ENCODE data around the gene IL36A. TPM values are rescaled to one million over a fixed set of nuclear protein-coding genes. Genes with fewer than 3 reads are reported as not detected.
A peak's percentile ranks its signal among the peaks of the same experiment; 100 is the strongest.

IL36A gene
- total RNA-seq, 1 experiment from 2014 or later, result not detected

GRCh38 chr2:113039719-113040118, 34.5 kb downstream of the IL36A start:
- TF ChIP-seq POLR2AphosphoS5 (IDR thresholded peaks at IDR 0.05; ENCODE audit: low read depth, low read length), result no peak
- TF ChIP-seq REST (IDR thresholded peaks at IDR 0.05; ENCODE audit: insufficient read depth in 1 of 2, low read depth in 2 of 2, low read length in 1 of 2), result no peak
- TF ChIP-seq TCF7L2 (IDR thresholded peaks at IDR 0.05; ENCODE audit: low read depth, low read length), result no peak
- TF ChIP-seq CTCF (IDR thresholded peaks at IDR 0.05), result no peak
- TF ChIP-seq SIN3A (IDR thresholded peaks at IDR 0.05; ENCODE audit: borderline replicate concordance, insufficient read depth, low read depth, low read length), result no peak
- BruUV-seq (replicated peaks), result no TSS peak
- in situ Hi-C loops (cut with HindIII; ENCODE audit: low pct_unique_long_range_greater_than_20kb, low sequenced_read_pairs) (no loop called here), intact Hi-C loops (cut with micrococcal nuclease; ENCODE audit: unreplicated experiment) (no loop called here)
- ATAC-seq (no peak), DNase-seq (ENCODE audit: low read depth, low spot score) (no peak)
- Histone ChIP-seq H3K27me3 (ENCODE audit: control insufficient read depth, insufficient read depth, low read length) (no peaks in the 10 kb centered on the region), H3K36me3 (ENCODE audit: control insufficient read depth, insufficient read depth, low read length) (no peaks in the 10 kb centered on the region), H3K4me1 (ENCODE audit: control insufficient read depth, insufficient read depth, low read length) (no peaks in the 10 kb centered on the region), H3K27ac (ENCODE audit: low read length) (no peak overlapping the region), H3K9me3 (ENCODE audit: control insufficient read depth, insufficient read depth, low read depth, low read length) (no peaks in the 10 kb centered on the region), H3K4me3 (ENCODE audit: low read depth in 2 of 2, low read length in 2 of 2) (no peak overlapping the region)
- POLR2A ChIA-PET, result no interaction called here
- CTCF ChIA-PET, result no interaction called here

- no peak overlapping the region for H3K4me3 ChIP-seq (ENCODE audit: low read depth in 2 of 2, low read length in 2 of 2)
- no peak for ATAC-seq
- no peaks in the 10 kb centered on the region for H3K4me1 ChIP-seq (ENCODE audit: control insufficient read depth, insufficient read depth, low read length)
- DNase-seq (ENCODE audit: low read depth, low spot score), result no peak
- TF ChIP-seq REST (IDR thresholded peaks at IDR 0.05; ENCODE audit: insufficient read depth in 1 of 2, low read depth in 2 of 2, low read length in 1 of 2) (no peak), CTCF (IDR thresholded peaks at IDR 0.05) (peak; percentile 27; the same call in 1 of the 2 replicates)
- BruUV-seq (replicated peaks), result no TSS peak
- CTCF ChIA-PET, result no interaction called here
- in situ Hi-C loops (cut with HindIII; ENCODE audit: low pct_unique_long_range_greater_than_20kb, low sequenced_read_pairs) (no loop called here), intact Hi-C loops (cut with micrococcal nuclease; ENCODE audit: unreplicated experiment) (no loop called here)
- H3K27me3 ChIP-seq (ENCODE audit: control insufficient read depth, insufficient read depth, low read length), result peaks cover 3% of the 10 kb centered on the region; the same call in 1 of the 2 replicates
- H3K27ac ChIP-seq (ENCODE audit: low read length), result no peak overlapping the region
- H3K9me3 ChIP-seq (ENCODE audit: control insufficient read depth, insufficient read depth, low read depth, low read length), result no peaks in the 10 kb centered on the region
- POLR2A ChIA-PET, result no interaction called here
- no peaks in the 10 kb centered on the region for H3K36me3 ChIP-seq (ENCODE audit: control insufficient read depth, insufficient read depth, low read length)
Measured at GRCh38 chr2:113041871-113042270, 36.6 kb downstream of the IL36A start.

All from Panc1 (cell line).